ENCODE data around the gene ZNF219. TPM values are rescaled to one million over a fixed set of nuclear protein-coding genes. Genes with fewer than 3 reads are reported as not detected.

ZNF219 gene
- total and polyA plus RNA-seq, 4 experiments from 2014 or later = 0.80 to 8.0 (median 5.3) TPM

GRCh38 chr14:21059842-21060613 lies 38.4 kb downstream of the ZNF219 start:
- H3K4me3 Mint-ChIP-seq = no peak overlapping the region
- H3K27ac ChIP-seq (ENCODE audit: low read depth, low read length) = no peak overlapping the region
- H3K4me1 ChIP-seq (ENCODE audit: insufficient read depth, low read length) = no peaks in the 10 kb centered on the region
- no peaks in the 10 kb centered on the region for H3K9me3 ChIP-seq (ENCODE audit: control insufficient read depth in 1 of 2, low read length in 2 of 2)
- H3K27me3 ChIP-seq (ENCODE audit: insufficient read depth, low read length) = no peaks in the 10 kb centered on the region
- H3K9me3 Mint-ChIP-seq = no peaks in the 10 kb centered on the region
- no peak for DNase-seq
- H3K36me3 Mint-ChIP-seq = no peaks in the 10 kb centered on the region
- intact Hi-C loops (cut with micrococcal nuclease) = no loop called here
- ChIA-PET POLR2A (ENCODE audit: partially characterized antibody) (no interaction called here), CTCF (ENCODE audit: partially characterized antibody) (interaction anchor here (1.1 kb wide), 1 partner anchor 8 kb away, joined by 3 read pairs; no protein-coding TSS in a partner anchor)
- no peaks in the 10 kb centered on the region for H3K4me1 Mint-ChIP-seq
- no peaks in the 10 kb centered on the region for H3K36me3 ChIP-seq (ENCODE audit: insufficient read depth, low read length)
- no peak overlapping the region for H3K27ac Mint-ChIP-seq
- H3K27me3 Mint-ChIP-seq = peaks cover 23 to 26% of the 10 kb centered on the region in 2 donors
- no peak overlapping the region for H3K4me3 ChIP-seq (ENCODE audit: low read length in 2 of 2)

GRCh38 chr14:21058903-21059302 lies 39.6 kb downstream of the ZNF219 start:
- no peaks in the 10 kb centered on the region for H3K36me3 Mint-ChIP-seq
- H3K4me3 ChIP-seq (ENCODE audit: low read length in 2 of 2) = no peak overlapping the region
- no peak overlapping the region for H3K27ac ChIP-seq (ENCODE audit: low read depth, low read length)
- no peaks in the 10 kb centered on the region for H3K4me1 ChIP-seq (ENCODE audit: insufficient read depth, low read length)
- H3K9me3 ChIP-seq (ENCODE audit: control insufficient read depth in 1 of 2, low read length in 2 of 2) = no peaks in the 10 kb centered on the region
- DNase-seq = no peak
- H3K27me3 ChIP-seq (ENCODE audit: insufficient read depth, low read length) = no peaks in the 10 kb centered on the region
- CTCF ChIA-PET (ENCODE audit: partially characterized antibody) = interaction anchor here (1.0 to 3.9 kb wide), 2 partner anchors 10 to 44 kb away, joined by 3 to 22 read pairs; no protein-coding TSS in a partner anchor
- peaks cover 0 to 3% (median 0%) of the 10 kb centered on the region in 4 donors for H3K4me1 Mint-ChIP-seq
- POLR2A ChIA-PET (ENCODE audit: partially characterized antibody) = interaction anchor here (0.9 kb wide), 1 partner anchor 10 kb away, joined by 3 read pairs; no protein-coding TSS in a partner anchor
- no peaks in the 10 kb centered on the region for H3K9me3 Mint-ChIP-seq
- H3K4me3 Mint-ChIP-seq = no peak overlapping the region
- H3K27me3 Mint-ChIP-seq = peaks cover 23 to 25% of the 10 kb centered on the region in 2 donors
- H3K27ac Mint-ChIP-seq = no peak overlapping the region
- H3K36me3 ChIP-seq (ENCODE audit: insufficient read depth, low read length) = no peaks in the 10 kb centered on the region
- intact Hi-C loops (cut with micrococcal nuclease) = no loop called here

DNA sequence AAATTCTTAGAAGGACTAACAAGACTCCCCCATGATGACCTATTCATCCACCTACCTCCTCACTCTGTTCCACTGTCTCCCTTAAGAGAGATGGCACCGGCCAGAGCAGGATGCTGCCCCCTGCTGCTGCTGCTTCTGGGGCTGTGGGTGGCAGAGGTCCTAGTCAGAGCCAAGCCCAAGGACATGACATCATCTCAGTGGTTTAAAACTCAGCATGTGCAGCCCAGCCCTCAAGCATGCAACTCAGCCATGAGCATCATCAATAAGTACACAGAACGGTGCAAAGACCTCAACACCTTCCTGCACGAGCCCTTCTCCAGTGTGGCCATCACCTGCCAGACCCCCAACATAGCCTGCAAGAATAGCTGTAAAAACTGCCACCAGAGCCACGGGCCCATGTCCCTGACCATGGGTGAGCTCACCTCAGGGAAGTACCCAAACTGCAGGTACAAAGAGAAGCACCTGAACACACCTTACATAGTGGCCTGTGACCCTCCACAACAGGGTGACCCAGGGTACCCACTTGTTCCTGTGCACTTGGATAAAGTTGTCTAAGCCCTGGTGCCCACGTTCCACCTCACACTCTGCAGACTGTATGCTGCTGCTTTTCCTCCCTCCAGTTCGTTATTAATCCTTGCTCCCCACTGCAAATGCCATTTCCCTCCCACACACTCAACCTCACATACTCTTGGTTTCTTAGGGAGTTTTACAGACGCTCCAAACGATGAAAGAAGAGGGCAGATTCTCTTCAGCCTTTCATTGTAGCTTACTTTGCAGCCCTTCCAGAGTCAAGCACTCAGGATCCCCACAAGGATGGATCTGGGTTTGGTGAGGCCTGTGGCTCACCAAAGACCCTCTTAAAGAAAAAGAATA lies 40.4 kb downstream of the ZNF219 start, which contains the start of gene RNASE8:
TSS of gene RNASE8 (plus strand) at position 20 of the 873 bp plus-strand sequence. CDS start at position 91, 71 bp downstream.
- POLR2A ChIA-PET (ENCODE audit: partially characterized antibody) = interaction anchor here (0.9 kb wide), 1 partner anchor 10 kb away, joined by 3 read pairs; no protein-coding TSS in a partner anchor
- peaks cover 18 to 20% of the 10 kb centered on the region in 2 donors for H3K27me3 Mint-ChIP-seq
- no peak within 1 kb of the TSS for H3K4me3 ChIP-seq (ENCODE audit: low read length in 2 of 2)
- H3K9me3 ChIP-seq (ENCODE audit: control insufficient read depth in 1 of 2, low read length in 2 of 2) = no peaks in the 10 kb centered on the region
- H3K4me3 Mint-ChIP-seq = no peak within 1 kb of the TSS
- intact Hi-C loops (cut with micrococcal nuclease) = no loop called here
- H3K4me1 Mint-ChIP-seq = peaks cover 0 to 4% (median under 1%) of the 10 kb centered on the region in 4 donors
- CTCF ChIA-PET (ENCODE audit: partially characterized antibody) = interaction anchor here (1.0 to 3.9 kb wide), 2 partner anchors 10 to 43 kb away, joined by 3 to 22 read pairs; no protein-coding TSS in a partner anchor
- no peak within 1 kb of the TSS for H3K27ac ChIP-seq (ENCODE audit: low read depth, low read length)
- H3K9me3 Mint-ChIP-seq = no peaks in the 10 kb centered on the region
- DNase-seq = no peak
- H3K36me3 ChIP-seq (ENCODE audit: insufficient read depth, low read length) = no peaks in the 10 kb centered on the region
- H3K27ac Mint-ChIP-seq = peak within 1 kb of the TSS in 1 of 7 donors; percentile 65
- no peaks in the 10 kb centered on the region for H3K36me3 Mint-ChIP-seq
- H3K4me1 ChIP-seq (ENCODE audit: insufficient read depth, low read length) = no peaks in the 10 kb centered on the region
- H3K27me3 ChIP-seq (ENCODE audit: insufficient read depth, low read length) = no peaks in the 10 kb centered on the region

- no peak overlapping the region for H3K27ac ChIP-seq (ENCODE audit: low read depth, low read length)
- no peak overlapping the region for H3K4me3 ChIP-seq (ENCODE audit: low read length in 2 of 2)
- H3K27me3 Mint-ChIP-seq = peaks cover 14 to 15% of the 10 kb centered on the region in 2 donors
- H3K36me3 ChIP-seq (ENCODE audit: insufficient read depth, low read length) = no peaks in the 10 kb centered on the region
- CTCF ChIA-PET (ENCODE audit: partially characterized antibody) = interaction anchor here (1.8 to 3.9 kb wide), 2 partner anchors 12 to 42 kb away, joined by 8 to 22 read pairs; no protein-coding TSS in a partner anchor
- no peak for DNase-seq
- intact Hi-C loops (cut with micrococcal nuclease) = no loop called here
- H3K9me3 ChIP-seq (ENCODE audit: control insufficient read depth in 1 of 2, low read length in 2 of 2) = no peaks in the 10 kb centered on the region
- H3K9me3 Mint-ChIP-seq = no peaks in the 10 kb centered on the region
- no peak overlapping the region for H3K4me3 Mint-ChIP-seq
- no peaks in the 10 kb centered on the region for H3K4me1 ChIP-seq (ENCODE audit: insufficient read depth, low read length)
- H3K27me3 ChIP-seq (ENCODE audit: insufficient read depth, low read length) = no peaks in the 10 kb centered on the region
- peaks cover 0 to 4% (median under 1%) of the 10 kb centered on the region in 4 donors for H3K4me1 Mint-ChIP-seq
- H3K27ac Mint-ChIP-seq = no peak overlapping the region
- POLR2A ChIA-PET (ENCODE audit: partially characterized antibody) = no interaction called here
- no peaks in the 10 kb centered on the region for H3K36me3 Mint-ChIP-seq
Measured at GRCh38 chr14:21056520-21057163, 41.8 kb downstream of the ZNF219 start.

DNA sequence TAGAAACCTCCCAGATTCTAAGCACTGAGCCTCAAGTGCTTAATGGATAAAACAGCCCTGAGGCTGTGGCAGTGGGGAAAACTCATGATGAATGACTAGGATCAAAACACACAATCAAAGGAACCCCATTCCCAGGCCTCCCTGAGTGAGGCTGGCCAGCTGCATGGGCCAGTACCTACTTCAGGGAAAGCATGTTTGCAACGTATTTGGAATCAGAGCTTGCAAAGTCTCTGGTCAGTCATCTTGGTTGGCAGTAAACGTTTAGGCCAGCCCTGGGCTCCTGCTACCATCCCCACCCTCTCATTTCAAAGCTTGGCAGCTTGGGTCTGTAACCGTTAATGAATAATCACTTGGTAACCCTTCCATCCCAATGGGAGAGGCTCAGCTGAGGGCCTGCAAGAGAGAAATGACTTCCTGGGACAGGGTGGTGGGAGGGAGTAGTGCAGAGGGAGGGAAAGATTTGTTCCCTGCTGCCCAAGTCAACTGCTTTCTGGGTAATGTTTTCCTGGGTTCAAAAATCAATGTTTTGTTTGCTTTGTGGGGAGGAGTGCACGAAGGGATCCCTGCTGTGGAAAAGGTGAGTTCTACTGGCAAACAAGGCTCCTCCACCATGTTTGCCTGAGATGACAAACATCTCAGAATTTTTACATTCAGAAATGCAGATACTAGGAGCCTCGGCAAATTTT lies 42.9 kb downstream of the ZNF219 start:
- Mint-ChIP-seq H3K9me3 (no peaks in the 10 kb centered on the region), H3K27me3 (peaks cover 9 to 10% of the 10 kb centered on the region in 2 donors), H3K4me1 (peaks cover 0 to 4% (median under 1%) of the 10 kb centered on the region in 4 donors), H3K36me3 (no peaks in the 10 kb centered on the region), H3K4me3 (no peak overlapping the region), H3K27ac (no peak overlapping the region)
- ChIA-PET POLR2A (ENCODE audit: partially characterized antibody) (no interaction called here), CTCF (ENCODE audit: partially characterized antibody) (interaction anchor here (1.8 to 3.9 kb wide), 2 partner anchors 13 to 41 kb away, joined by 8 to 22 read pairs; no protein-coding TSS in a partner anchor)
- Histone ChIP-seq H3K9me3 (ENCODE audit: control insufficient read depth in 1 of 2, low read length in 2 of 2) (no peaks in the 10 kb centered on the region), H3K4me1 (ENCODE audit: insufficient read depth, low read length) (no peaks in the 10 kb centered on the region), H3K4me3 (ENCODE audit: low read length in 2 of 2) (no peak overlapping the region), H3K27ac (ENCODE audit: low read depth, low read length) (no peak overlapping the region), H3K27me3 (ENCODE audit: insufficient read depth, low read length) (no peaks in the 10 kb centered on the region), H3K36me3 (ENCODE audit: insufficient read depth, low read length) (no peaks in the 10 kb centered on the region)
- no peak for DNase-seq
- intact Hi-C loops (cut with micrococcal nuclease) = no loop called here

- intact Hi-C loops (cut with micrococcal nuclease) = no loop called here
- H3K9me3 ChIP-seq (ENCODE audit: control insufficient read depth in 1 of 2, low read length in 2 of 2) = no peaks in the 10 kb centered on the region
- CTCF ChIA-PET (ENCODE audit: partially characterized antibody) = no interaction called here
- H3K36me3 Mint-ChIP-seq = no peaks in the 10 kb centered on the region
- no peaks in the 10 kb centered on the region for H3K36me3 ChIP-seq (ENCODE audit: insufficient read depth, low read length)
- H3K27ac ChIP-seq (ENCODE audit: low read depth, low read length) = no peak overlapping the region
- peaks cover 3 to 7% of the 10 kb centered on the region in 2 donors for H3K27me3 Mint-ChIP-seq
- POLR2A ChIA-PET (ENCODE audit: partially characterized antibody) = no interaction called here
- no peak overlapping the region for H3K4me3 ChIP-seq (ENCODE audit: low read length in 2 of 2)
- no peak overlapping the region for H3K4me3 Mint-ChIP-seq
- H3K27me3 ChIP-seq (ENCODE audit: insufficient read depth, low read length) = no peaks in the 10 kb centered on the region
- H3K4me1 Mint-ChIP-seq = peaks cover 0 to 4% (median under 1%) of the 10 kb centered on the region in 4 donors
- no peaks in the 10 kb centered on the region for H3K9me3 Mint-ChIP-seq
- no peaks in the 10 kb centered on the region for H3K4me1 ChIP-seq (ENCODE audit: insufficient read depth, low read length)
- H3K27ac Mint-ChIP-seq = no peak overlapping the region
- no peak for DNase-seq
Measured at GRCh38 chr14:21054768-21055145, 43.7 kb downstream of the ZNF219 start.

All from CD4-positive, alpha-beta memory T cell (primary cell).